ENCODE data around the gene RABEPK.
A peak's percentile ranks its signal among the peaks of the same experiment; 100 is the strongest.
"Not testable (repeated sequence)": the region's sequence is repeated elsewhere in the genome, so short reads cannot be mapped to it uniquely, and the experiment has no call there.

Gene RABEPK

DNA sequence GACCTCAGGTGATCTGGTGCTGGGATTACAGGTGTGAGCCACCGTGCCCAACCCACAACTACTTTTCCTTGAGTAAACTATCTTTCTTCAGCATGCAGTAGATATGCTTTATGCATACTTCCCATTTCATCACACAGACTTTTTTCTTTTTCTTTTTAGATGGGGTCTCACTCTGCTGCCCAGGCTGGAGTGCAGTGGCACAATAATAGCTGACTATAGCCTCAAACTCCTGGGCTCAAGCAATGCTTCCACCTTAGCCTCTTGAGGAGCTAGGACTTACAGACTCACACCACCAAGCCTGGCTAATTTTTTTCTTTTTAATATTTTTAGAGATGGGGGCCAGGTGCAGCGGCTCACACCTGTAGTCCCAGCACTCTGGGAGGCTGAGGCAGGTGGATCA lies 33.6 kb upstream of the RABEPK start:
- Histone ChIP-seq H3K27ac (peak overlapping the region; percentile 32 to 61), H3K4me3 (no peak overlapping the region)
- no peak for TF ChIP-seq CTCF (IDR thresholded peaks at IDR 0.05)
- DNase-seq (ENCODE audit: low spot score), result no peak

DNA sequence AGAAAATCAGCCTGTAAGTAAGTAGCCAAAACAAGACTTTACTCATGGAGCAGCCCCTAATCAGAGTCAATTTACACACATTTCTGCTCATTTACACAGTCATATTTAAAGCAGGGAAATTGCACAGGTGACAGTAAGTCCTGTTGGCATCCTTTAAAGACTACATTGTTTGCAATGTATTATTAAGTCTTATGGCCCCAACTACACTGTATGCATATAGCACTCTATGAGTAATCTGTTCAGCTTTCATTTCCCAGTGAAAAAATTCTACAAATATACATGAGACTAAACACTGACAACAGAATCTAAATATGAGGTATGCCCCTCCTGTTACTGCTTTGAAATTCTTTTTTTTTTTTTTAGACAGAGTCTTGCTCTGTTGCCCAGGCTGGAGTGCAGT lies 30.4 kb upstream of the RABEPK start:
- no peak overlapping the region for H3K27ac ChIP-seq
- DNase-seq (ENCODE audit: low spot score), result no peak

GRCh38 chr9:125172031-125172755 lies 28.1 kb upstream of the RABEPK start:
- DNase-seq (ENCODE audit: low spot score), result no peak
- Histone ChIP-seq H3K4me3 (peak overlapping the region; percentile 22), H3K27ac (peak overlapping the region in 1 of 2 donors; percentile 58)
- TF ChIP-seq CTCF (IDR thresholded peaks at IDR 0.05), result no peak

More for the DNA sequence above, 30.4 kb upstream of the RABEPK start:
- no peak overlapping the region for H3K4me3 ChIP-seq
- no peak for TF ChIP-seq CTCF (IDR thresholded peaks at IDR 0.05)

DNA sequence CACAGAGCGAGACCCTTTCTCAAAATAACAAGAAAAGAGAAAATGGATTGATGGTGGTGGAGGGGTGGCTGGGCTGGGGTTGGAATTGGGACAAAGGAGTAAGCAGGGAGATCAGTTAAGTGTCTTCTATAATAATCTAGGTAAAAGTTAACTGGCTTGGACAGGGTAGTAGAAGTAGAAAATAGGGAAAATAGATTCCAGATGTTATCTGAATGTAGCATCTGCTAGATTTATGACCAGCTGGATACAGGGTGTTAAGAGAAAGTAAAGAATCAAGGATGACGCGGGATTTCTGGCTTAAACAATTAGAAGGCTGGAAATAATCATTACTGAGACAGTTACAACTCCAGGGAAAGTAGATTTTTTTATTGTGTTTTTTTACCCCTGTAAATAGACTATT lies 23.7 kb upstream of the RABEPK start:
- DNase-seq (ENCODE audit: low spot score), result no peak
- H3K4me3 ChIP-seq, result no peak overlapping the region
- TF ChIP-seq CTCF (IDR thresholded peaks at IDR 0.05), result no peak
- H3K27ac ChIP-seq, result no peak overlapping the region

- Histone ChIP-seq H3K27ac (no peak overlapping the region), H3K4me3 (no peak overlapping the region)
- DNase-seq (ENCODE audit: low spot score), result no peak
- no peak for TF ChIP-seq CTCF (IDR thresholded peaks at IDR 0.05)
Measured at GRCh38 chr9:125177888-125178287, 22.5 kb upstream of the RABEPK start.

- not testable (repeated sequence) for H3K27ac ChIP-seq; DNase-seq (ENCODE audit: low spot score); H3K4me3 ChIP-seq
Measured at GRCh38 chr9:125179776-125180175, 20.6 kb upstream of the RABEPK start.

- no peak for TF ChIP-seq CTCF (IDR thresholded peaks at IDR 0.05)
- DNase-seq (ENCODE audit: low spot score), result no peak
- Histone ChIP-seq H3K27ac (no peak overlapping the region), H3K4me3 (no peak overlapping the region)
Measured at GRCh38 chr9:125180876-125181275, 19.5 kb upstream of the RABEPK start.

DNA sequence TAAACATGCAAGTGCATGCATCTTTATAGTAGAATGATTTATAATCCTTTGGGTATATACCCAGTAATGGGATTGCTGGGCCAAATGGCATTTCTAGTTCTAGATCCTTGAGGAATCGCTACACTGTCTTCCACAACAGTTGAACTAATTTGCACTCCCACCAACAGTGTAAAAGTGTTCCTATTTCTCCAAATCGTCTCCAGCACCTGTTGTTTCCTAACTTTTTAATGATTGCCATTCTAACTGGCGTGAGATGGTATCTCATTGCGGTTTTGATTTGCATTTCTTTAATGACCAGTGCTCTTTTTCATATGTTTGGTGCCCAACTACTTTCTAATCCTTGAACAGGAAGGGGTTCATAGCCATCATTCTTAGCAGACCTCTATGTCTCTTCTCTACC lies 18.6 kb upstream of the RABEPK start:
- not testable (repeated sequence) for H3K4me3 ChIP-seq; DNase-seq (ENCODE audit: low spot score)
- H3K27ac ChIP-seq, result peak overlapping the region in 1 of 2 donors; percentile 73
